HG03039 (cell line): ENCODE results near the gene MYLK4.

Source experiments
- ATAC-seq: cut with Tn5 transposase; IDR thresholded peaks from one replicate; pipeline ENCODE4 v1.9.1; 2021; ENCODE audit warnings: mild to moderate bottlenecking, moderate library complexity; ENCODE audit not compliant: unreplicated experiment

The MYLK4 gene

GRCh38 chr6:2756687-2757224 is 6.0 kb upstream of the MYLK4 start:
- no peak for ATAC-seq

GRCh38 chr6:2756241-2756640 is 5.5 kb upstream of the MYLK4 start:
- no peak for ATAC-seq

- no peak for ATAC-seq
These were observed 4.7 kb upstream of the MYLK4 start for GRCh38 chr6:2755456-2755855.

GRCh38 chr6:2754911-2755310 is 4.2 kb upstream of the MYLK4 start:
- ATAC-seq, result no peak

GRCh38 chr6:2754393-2754792 is 3.7 kb upstream of the MYLK4 start:
- ATAC-seq, result no peak

GRCh38 chr6:2753743-2754142 is 3.0 kb upstream of the MYLK4 start:
- ATAC-seq, result no peak

- ATAC-seq, result no peak
These were observed 2.4 kb upstream of the MYLK4 start for GRCh38 chr6:2753110-2753489.

GRCh38 chr6:2752477-2753109 is 1.9 kb upstream of the MYLK4 start:
- no peak for ATAC-seq

- no peak for ATAC-seq
These were observed 1.1 kb upstream of the MYLK4 start for GRCh38 chr6:2751871-2752270.

GRCh38 chr6:2749969-2750600 is 637 bp downstream of the MYLK4 start:
- ATAC-seq, result no peak

GRCh38 chr6:2748183-2748582 is 2.5 kb downstream of the MYLK4 start:
- ATAC-seq, result no peak

GRCh38 chr6:2746557-2747061 is 4.1 kb downstream of the MYLK4 start:
- ATAC-seq, result no peak

- no peak for ATAC-seq
These were observed 5.5 kb downstream of the MYLK4 start for GRCh38 chr6:2745246-2745645.

GRCh38 chr6:2744778-2745177 is 5.9 kb downstream of the MYLK4 start:
- no peak for ATAC-seq

- ATAC-seq, result no peak
These were observed 6.4 kb downstream of the MYLK4 start for GRCh38 chr6:2744209-2744771.

GRCh38 chr6:2743280-2744208 is 7.2 kb downstream of the MYLK4 start:
- no peak for ATAC-seq

GRCh38 chr6:2741756-2742155 is 9.0 kb downstream of the MYLK4 start:
- no peak for ATAC-seq

- ATAC-seq, result no peak
These were observed 10.1 kb downstream of the MYLK4 start for GRCh38 chr6:2740581-2740980.

- no peak for ATAC-seq
These were observed 11.4 kb downstream of the MYLK4 start for GRCh38 chr6:2739335-2739734.

GRCh38 chr6:2738373-2738979 is 12.2 kb downstream of the MYLK4 start:
- no peak for ATAC-seq

- ATAC-seq, result no peak
These were observed 12.8 kb downstream of the MYLK4 start for GRCh38 chr6:2737885-2738284.
